ENCODE results near the gene CAMTA1.
"Not testable (repeated sequence)": the region's sequence is repeated elsewhere in the genome, so short reads cannot be mapped to it uniquely, and the experiment has no call there.

GRCh38 chr1:6832006-6832405 is 46.8 kb downstream of the CAMTA1 start:
- TF ChIP-seq POLR2A (IDR thresholded peaks at IDR 0.05; ENCODE audit: low read length); GATA1 (IDR thresholded peaks at IDR 0.05; ENCODE audit: low read depth, low read length): not testable (repeated sequence)

All from erythroblast (primary cell).